HG03095 (cell line): Measurements from ENCODE around the gene PTPRO.

ENCODE experiments used
- ATAC-seq: cut with Tn5 transposase; IDR thresholded peaks from one replicate; pipeline ENCODE4 v1.9.1; 2021; ENCODE audit warnings: moderate library complexity; ENCODE audit not compliant: unreplicated experiment

The PTPRO gene

DNA sequence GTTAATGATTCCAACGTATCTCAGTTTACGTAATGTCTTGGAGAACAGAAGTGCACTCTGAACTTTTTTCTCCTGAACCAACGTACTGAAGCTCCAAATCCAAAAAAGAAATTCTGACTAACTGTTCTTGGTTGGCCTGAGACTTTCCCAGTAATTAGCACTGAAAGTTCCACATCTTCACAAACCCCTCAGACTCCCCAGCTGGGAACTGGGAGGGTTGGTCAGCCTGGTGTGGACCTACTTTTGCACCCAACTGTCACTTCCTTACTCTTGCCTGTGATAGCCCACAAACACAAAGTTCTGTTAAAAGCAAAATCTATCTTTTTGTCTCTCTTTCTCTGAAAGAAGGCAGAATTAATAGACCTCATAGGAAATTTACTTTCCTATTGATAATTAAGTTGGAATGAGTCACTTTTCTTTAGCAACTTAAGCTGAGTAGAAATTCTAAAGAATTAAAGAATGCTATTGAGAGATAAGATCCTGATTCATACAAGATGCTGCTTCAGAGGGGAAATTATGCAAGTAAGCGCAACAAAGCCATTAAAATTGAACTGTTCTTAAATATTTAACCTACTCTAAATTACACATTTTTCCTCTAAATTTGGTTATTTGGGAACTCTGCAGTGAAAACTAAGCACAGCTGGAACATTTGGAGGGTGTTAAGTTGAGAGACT is 311.8 kb downstream of the PTPRO start:
- ATAC-seq, result no peak

DNA sequence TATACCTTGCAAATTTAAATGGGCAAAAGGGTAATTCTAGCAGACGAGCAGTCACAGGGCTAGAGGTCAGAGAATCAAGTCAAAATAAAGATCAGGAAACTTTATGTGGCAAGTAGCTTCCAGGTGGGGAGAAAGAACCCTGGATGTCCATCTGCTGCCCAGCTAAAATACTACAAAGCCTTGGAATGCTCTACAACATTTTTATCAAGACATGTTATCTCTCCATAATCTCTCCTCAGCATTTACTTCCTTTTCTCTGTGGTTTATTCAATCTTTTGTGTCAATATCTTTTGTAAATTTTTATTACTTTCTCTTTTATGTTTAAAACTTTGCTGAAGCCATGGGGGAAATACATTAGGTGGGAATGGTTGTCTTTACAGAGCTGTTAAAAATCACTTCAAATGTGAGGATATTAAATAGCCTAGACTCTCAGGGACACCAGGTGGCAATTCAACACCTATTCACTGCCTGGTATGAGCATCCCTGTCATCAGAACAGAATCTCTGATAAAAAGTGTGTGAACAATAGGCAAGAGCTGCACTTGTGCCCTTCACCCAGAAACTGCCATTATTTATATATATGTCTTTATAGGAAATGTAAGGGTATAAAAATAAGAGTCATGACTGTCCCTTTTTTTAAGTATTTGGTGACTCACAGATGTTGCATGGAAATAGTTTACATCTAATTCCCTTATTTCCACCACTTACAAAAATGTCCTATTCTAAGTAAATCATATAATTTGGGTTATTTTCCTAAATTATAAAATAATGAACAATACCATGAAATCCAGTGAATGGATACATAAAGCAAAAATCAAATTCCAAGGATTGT is 314.0 kb downstream of the PTPRO start:
- ATAC-seq, result no peak

- ATAC-seq, result no peak
These were observed 315.9 kb downstream of the PTPRO start for GRCh38 chr12:15638231-15638630.

- ATAC-seq, result no peak
These were observed 322.4 kb downstream of the PTPRO start for GRCh38 chr12:15644700-15645099.

DNA sequence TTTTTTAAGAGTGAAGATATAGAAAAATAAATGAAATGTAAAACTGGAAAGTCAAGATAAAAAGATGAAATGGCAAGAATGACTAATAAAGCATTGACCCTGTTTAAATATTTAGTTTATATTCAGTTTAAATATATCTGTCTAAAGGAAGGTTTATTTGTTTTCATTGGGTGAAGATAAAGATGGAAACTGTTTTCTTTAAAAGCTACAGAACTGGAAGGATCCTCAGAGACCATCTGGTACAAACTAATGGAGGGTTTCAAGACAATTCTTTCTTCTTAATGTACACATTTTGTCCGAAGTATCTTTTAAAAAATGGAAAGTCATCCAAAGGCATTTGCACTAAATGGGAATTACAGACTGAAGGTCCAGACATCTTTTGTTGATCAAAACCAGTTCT is 324.3 kb downstream of the PTPRO start:
- ATAC-seq, result no peak
